ENCODE results near the gene HAND2. TPM values are rescaled to one million over a fixed set of nuclear protein-coding genes. Genes with fewer than 3 reads are reported as not detected.

HAND2 gene
- total RNA-seq (2021) (not detected in 2 replicates), Bru-seq, nascent RNA (not detected), BruChase-seq, experiment 1, labeled RNA remaining after a 2-hour chase (not detected), BruChase-seq, experiment 2, labeled RNA remaining after a 6-hour chase (not detected)
- long read RNA-seq, result 0 reads

GRCh38 chr4:173529477-173530325 lies at the start of gene HAND2:
HAND2 (minus strand) TSS chr4:173530229; CDS start chr4:173529289, 940 bp downstream.
- Histone ChIP-seq H3K27ac (no peak within 1 kb of the TSS), H3K4me3 (no peak within 1 kb of the TSS), H3K79me2 (ENCODE audit: low read depth) (no peaks in the 10 kb centered on the region), H3K36me3 (ENCODE audit: low read depth) (no peaks in the 10 kb centered on the region), H2AFZ (no peak within 1 kb of the TSS), H3K27me3 (ENCODE audit: insufficient read depth, low read depth) (no peaks in the 10 kb centered on the region), H3K9me2 (ENCODE audit: insufficient read depth) (no peaks in the 10 kb centered on the region), H3K4me1 (replicated peaks; ENCODE audit: insufficient read depth) (no peaks in the 10 kb centered on the region), H3F3A (ENCODE audit: insufficient read depth, low read depth) (no peaks in the 10 kb centered on the region), H4K20me1 (ENCODE audit: insufficient read depth) (no peaks in the 10 kb centered on the region), H3K4me2 (no peak within 1 kb of the TSS), H3K9me3 (ENCODE audit: insufficient read depth, low read depth) (no peaks in the 10 kb centered on the region)
- CTCF ChIA-PET, result no interaction called here
- intact Hi-C loops (cut with micrococcal nuclease; ENCODE audit: unreplicated experiment), result no loop called here
- TF ChIP-seq EZH2 (IDR thresholded peaks at IDR 0.05; ENCODE audit: low read depth), result no peak
- TF ChIP-seq, protein P1, sequence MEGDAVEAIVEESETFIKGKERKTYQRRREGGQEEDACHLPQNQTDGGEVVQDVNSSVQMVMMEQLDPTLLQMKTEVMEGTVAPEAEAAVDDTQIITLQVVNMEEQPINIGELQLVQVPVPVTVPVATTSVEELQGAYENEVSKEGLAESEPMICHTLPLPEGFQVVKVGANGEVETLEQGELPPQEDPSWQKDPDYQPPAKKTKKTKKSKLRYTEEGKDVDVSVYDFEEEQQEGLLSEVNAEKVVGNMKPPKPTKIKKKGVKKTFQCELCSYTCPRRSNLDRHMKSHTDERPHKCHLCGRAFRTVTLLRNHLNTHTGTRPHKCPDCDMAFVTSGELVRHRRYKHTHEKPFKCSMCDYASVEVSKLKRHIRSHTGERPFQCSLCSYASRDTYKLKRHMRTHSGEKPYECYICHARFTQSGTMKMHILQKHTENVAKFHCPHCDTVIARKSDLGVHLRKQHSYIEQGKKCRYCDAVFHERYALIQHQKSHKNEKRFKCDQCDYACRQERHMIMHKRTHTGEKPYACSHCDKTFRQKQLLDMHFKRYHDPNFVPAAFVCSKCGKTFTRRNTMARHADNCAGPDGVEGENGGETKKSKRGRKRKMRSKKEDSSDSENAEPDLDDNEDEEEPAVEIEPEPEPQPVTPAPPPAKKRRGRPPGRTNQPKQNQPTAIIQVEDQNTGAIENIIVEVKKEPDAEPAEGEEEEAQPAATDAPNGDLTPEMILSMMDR (conservative IDR thresholded peaks at IDR 0.05), result no peak
- POLR2A ChIA-PET (ENCODE audit: unreplicated experiment), result no interaction called here
- no TSS peak for BruUV-seq (replicated peaks)
- no peak for DNase-seq

DNA sequence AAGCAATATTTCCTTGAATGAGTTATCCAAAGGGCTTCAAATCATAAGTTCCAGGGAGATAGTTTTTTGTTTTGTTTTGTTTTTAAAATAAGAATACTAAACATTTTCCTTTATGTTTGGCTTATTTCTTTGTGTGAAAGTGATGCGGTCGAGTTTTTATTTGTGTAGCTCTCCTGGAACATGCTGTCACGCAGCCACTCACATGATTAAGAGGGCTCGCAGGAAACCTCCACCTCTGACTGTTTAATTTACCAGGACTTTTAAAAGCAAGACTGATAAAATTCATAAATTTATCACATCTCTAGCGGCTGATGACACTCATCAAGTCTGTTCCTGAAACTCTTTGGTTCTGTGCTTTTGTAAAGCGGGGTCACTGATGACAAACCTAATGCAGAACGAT lies 48.9 kb upstream of the HAND2 start:
- Histone ChIP-seq H3K27me3 (ENCODE audit: insufficient read depth, low read depth) (no peaks in the 10 kb centered on the region), H3K4me3 (no peak overlapping the region), H3K27ac (no peak overlapping the region), H2AFZ (no peak overlapping the region), H3K4me2 (no peak overlapping the region), H3K9me3 (ENCODE audit: insufficient read depth, low read depth) (no peaks in the 10 kb centered on the region), H3K4me1 (replicated peaks; ENCODE audit: insufficient read depth) (no peaks in the 10 kb centered on the region), H3K9me2 (ENCODE audit: insufficient read depth) (no peaks in the 10 kb centered on the region), H3K36me3 (ENCODE audit: low read depth) (no peaks in the 10 kb centered on the region), H3F3A (ENCODE audit: insufficient read depth, low read depth) (no peaks in the 10 kb centered on the region), H3K79me2 (ENCODE audit: low read depth) (no peaks in the 10 kb centered on the region), H4K20me1 (ENCODE audit: insufficient read depth) (no peaks in the 10 kb centered on the region)
- TF ChIP-seq, protein P1 (conservative IDR thresholded peaks at IDR 0.05), result no peak
- TF ChIP-seq EZH2 (IDR thresholded peaks at IDR 0.05; ENCODE audit: low read depth), result no peak
- DNase-seq, result no peak
- CTCF ChIA-PET, result no interaction called here
- POLR2A ChIA-PET (ENCODE audit: unreplicated experiment), result no interaction called here
- BruUV-seq (replicated peaks), result no TSS peak
- intact Hi-C loops (cut with micrococcal nuclease; ENCODE audit: unreplicated experiment), result no loop called here

DNA sequence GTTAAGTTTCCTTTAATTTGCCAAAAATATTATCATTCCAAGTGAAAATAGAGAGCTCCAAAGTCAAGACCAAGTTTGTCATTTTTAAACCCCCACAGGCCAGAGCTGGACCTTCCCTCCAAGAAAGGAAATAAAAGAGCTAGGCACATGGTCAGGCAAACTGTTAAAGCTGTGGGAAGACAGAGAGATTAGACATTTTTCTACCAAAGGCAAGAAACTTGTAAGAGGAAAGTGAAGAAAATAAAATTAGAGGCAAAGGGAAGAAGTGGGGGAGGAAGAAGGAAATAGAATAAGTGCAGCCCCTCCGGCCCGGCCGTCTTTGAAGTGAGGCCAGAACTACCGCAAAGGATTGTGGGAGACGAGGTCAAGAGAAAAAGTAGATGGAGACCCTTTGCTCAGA lies 47.9 kb upstream of the HAND2 start:
- no peaks in the 10 kb centered on the region for H3K9me3 ChIP-seq (ENCODE audit: insufficient read depth, low read depth)

More for the DNA sequence above, 47.9 kb upstream of the HAND2 start:
- intact Hi-C loops (cut with micrococcal nuclease; ENCODE audit: unreplicated experiment), result no loop called here
- Histone ChIP-seq H3K4me1 (replicated peaks; ENCODE audit: insufficient read depth) (no peaks in the 10 kb centered on the region), H3K27me3 (ENCODE audit: insufficient read depth, low read depth) (no peaks in the 10 kb centered on the region), H3K36me3 (ENCODE audit: low read depth) (no peaks in the 10 kb centered on the region), H4K20me1 (ENCODE audit: insufficient read depth) (no peaks in the 10 kb centered on the region), H2AFZ (no peak overlapping the region), H3K79me2 (ENCODE audit: low read depth) (no peaks in the 10 kb centered on the region), H3K4me3 (no peak overlapping the region), H3K4me2 (no peak overlapping the region), H3K9me2 (ENCODE audit: insufficient read depth) (no peaks in the 10 kb centered on the region), H3K27ac (no peak overlapping the region), H3F3A (ENCODE audit: insufficient read depth, low read depth) (no peaks in the 10 kb centered on the region)
- POLR2A ChIA-PET (ENCODE audit: unreplicated experiment), result no interaction called here
- TF ChIP-seq EZH2 (IDR thresholded peaks at IDR 0.05; ENCODE audit: low read depth), result no peak
- TF ChIP-seq, protein P1 (conservative IDR thresholded peaks at IDR 0.05), result no peak
- CTCF ChIA-PET, result no interaction called here
- DNase-seq, result no peak
- no TSS peak for BruUV-seq (replicated peaks)
